GM10248 (cell line): ENCODE data around the gene C6orf132.

Experiments
- CTCF ChIA-PET: fragments of 300-600 bp; sonication (Branson Sonifier 250); formaldehyde crosslinking; extraction: SDS; loops from one replicate; lab custom pipeline; 2021; ENCODE audit warnings: antibody characterized with exemption; lab: Yijun Ruan, JAX
- POLR2A ChIA-PET: fragments of 350-650 bp; sonication (Branson Sonifier 250); formaldehyde crosslinking; extraction: SDS; loops from one replicate; lab custom pipeline; 2020; ENCODE audit warnings: antibody characterized with exemption; lab: Yijun Ruan, JAX
- DNase-seq: peaks from one replicate; pipeline ENCODE4 v3.0.0; 2012; ENCODE audit errors: extremely low spot score
- TF ChIP-seq, protein P1 (sequence below): IDR thresholded peaks from 2 replicates; pipeline ENCODE4 v1.5.1; 2012; ENCODE audit warnings: mild to moderate bottlenecking, low read depth; ENCODE audit errors: extremely low read depth, missing control alignments, control extremely low read depth

C6orf132 gene

DNA sequence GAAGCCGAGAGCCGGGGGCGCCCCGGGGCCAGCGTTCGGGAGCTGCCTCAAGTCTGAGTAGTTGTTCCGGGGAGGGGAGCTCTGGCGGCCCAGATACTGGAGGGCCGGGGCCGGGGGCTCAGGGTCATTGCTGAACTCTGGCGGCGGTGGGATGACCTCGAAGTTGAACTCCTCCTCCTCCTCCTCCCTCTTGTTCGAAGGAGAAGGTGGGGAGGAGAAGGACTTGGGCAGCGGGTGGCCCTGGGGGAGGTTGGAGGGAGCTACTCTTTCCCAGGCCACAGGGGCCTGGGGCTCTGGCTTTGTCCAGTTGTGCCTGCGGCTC is 37.7 kb downstream of the C6orf132 start:
- POLR2A ChIA-PET: interaction anchor here (0.6 kb wide), 1 partner anchor 18 kb away, joined by 3 read pairs; no protein-coding TSS in a partner anchor
- DNase-seq: no peak
- TF ChIP-seq, protein P1, sequence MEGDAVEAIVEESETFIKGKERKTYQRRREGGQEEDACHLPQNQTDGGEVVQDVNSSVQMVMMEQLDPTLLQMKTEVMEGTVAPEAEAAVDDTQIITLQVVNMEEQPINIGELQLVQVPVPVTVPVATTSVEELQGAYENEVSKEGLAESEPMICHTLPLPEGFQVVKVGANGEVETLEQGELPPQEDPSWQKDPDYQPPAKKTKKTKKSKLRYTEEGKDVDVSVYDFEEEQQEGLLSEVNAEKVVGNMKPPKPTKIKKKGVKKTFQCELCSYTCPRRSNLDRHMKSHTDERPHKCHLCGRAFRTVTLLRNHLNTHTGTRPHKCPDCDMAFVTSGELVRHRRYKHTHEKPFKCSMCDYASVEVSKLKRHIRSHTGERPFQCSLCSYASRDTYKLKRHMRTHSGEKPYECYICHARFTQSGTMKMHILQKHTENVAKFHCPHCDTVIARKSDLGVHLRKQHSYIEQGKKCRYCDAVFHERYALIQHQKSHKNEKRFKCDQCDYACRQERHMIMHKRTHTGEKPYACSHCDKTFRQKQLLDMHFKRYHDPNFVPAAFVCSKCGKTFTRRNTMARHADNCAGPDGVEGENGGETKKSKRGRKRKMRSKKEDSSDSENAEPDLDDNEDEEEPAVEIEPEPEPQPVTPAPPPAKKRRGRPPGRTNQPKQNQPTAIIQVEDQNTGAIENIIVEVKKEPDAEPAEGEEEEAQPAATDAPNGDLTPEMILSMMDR: no peak
- CTCF ChIA-PET: interaction anchor here (0.7 to 4.0 kb wide), 40 partner anchors 8 to 443 kb away, joined by 3 to 42 read pairs (median 6); partner anchors contain the start of genes TAF8 and TOMM6

DNA sequence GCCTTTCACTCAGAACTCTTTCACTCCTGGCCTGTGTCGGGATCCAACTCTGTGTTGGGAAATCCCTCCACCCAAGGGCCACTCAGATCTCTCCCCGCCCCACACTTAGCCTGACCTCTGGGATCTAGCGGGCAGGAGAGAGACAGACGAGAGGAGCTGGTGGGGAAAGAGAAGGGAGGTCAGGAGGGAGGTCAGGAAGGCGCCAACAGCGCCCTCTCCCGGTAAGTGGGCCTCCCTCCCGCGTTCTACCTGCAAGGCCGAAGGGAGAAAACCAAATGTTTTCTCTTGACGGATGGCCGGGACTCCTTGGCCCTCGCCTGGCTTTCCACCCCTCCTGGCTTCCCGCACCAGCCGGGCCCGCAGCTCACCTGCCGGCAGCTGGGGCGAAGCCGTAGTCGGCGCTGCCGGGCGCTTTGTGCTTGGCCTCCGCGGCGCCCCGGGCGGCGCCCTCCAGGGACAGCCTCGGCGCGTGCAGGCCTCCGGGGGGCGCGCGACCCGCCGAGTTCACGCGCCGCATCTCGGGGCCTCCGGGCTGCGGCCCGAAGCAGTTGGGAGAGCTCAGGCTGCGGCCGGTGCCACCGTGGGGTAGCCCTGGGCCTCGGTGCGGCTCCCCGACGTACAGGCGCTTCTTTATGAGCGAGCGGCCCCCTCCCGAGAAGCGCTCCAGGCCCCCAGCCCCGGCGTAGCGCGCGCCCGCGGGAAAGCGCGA is 38.2 kb downstream of the C6orf132 start:
- CTCF ChIA-PET: interaction anchor here (0.6 to 4.0 kb wide), 48 partner anchors 9 to 443 kb away, joined by 3 to 42 read pairs (median 5); partner anchors contain the start of genes TAF8 and TOMM6
- peak; percentile 90 for DNase-seq
- POLR2A ChIA-PET: interaction anchor here (0.6 kb wide), 1 partner anchor 18 kb away, joined by 3 read pairs; no protein-coding TSS in a partner anchor
- TF ChIP-seq, protein P1: peak; percentile 82

- TF ChIP-seq, protein P1: no peak
- POLR2A ChIA-PET: no interaction called here
- DNase-seq: peak; percentile 37
- CTCF ChIA-PET: interaction anchor here (0.6 to 4.0 kb wide), 40 partner anchors 9 to 444 kb away, joined by 3 to 42 read pairs (median 6); partner anchors contain the start of genes TAF8 and TOMM6
Observed at GRCh38 chr6:42103753-42104094, 38.7 kb downstream of the C6orf132 start.

DNA sequence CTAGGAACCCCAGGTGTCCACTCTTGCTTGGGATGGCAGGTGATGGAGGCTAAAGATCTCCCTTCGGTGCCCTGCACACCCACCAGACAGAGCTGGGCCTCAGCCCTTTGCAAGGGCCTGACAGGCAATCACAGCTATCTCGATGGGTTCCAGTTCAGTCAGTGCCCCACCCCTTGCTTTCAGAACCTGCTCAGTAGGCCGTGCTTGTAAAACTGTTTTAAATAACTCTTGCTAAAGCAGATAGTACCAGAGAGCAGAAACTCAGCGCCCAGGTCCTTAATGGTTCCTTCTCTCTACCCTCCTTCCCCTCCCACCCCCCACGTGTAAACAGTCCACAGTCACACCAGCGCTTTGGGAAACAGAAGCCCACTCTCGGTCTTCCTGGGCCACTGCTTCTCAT is 39.2 kb downstream of the C6orf132 start:
- POLR2A ChIA-PET: no interaction called here
- CTCF ChIA-PET: interaction anchor here (1.0 to 4.0 kb wide), 20 partner anchors 8 to 391 kb away, joined by 3 to 42 read pairs (median 12); partner anchors contain the start of genes TAF8 and TOMM6
- TF ChIP-seq, protein P1: no peak
- no peak for DNase-seq

DNA sequence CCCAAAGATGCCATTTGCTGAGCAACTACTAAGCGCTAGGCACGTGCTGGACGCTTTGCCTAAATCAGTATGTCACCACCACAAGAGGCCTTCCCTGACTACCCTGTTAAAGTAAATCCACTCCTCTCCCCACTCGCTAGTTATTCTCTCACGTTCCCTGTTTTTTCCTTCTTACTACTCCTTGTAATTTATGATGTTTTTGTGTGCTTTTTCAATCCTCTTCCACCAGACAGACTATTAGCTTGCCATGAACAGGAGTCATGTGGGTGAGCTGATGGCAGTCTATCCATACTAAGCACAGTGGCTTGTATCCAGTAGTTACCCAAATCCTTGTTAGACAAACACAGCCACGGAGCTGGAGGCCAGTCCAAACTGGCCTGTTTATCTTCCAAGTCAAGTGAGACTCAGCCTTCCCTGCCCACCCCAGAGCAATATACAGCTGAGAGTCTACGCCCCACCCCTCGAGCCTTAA is 41.2 kb downstream of the C6orf132 start:
- ChIA-PET POLR2A (no interaction called here), CTCF (interaction anchor here (4.0 kb wide), 1 partner anchor 13 kb away, joined by 42 read pairs; no protein-coding TSS in a partner anchor)
- DNase-seq: no peak
- TF ChIP-seq, protein P1: no peak

DNA sequence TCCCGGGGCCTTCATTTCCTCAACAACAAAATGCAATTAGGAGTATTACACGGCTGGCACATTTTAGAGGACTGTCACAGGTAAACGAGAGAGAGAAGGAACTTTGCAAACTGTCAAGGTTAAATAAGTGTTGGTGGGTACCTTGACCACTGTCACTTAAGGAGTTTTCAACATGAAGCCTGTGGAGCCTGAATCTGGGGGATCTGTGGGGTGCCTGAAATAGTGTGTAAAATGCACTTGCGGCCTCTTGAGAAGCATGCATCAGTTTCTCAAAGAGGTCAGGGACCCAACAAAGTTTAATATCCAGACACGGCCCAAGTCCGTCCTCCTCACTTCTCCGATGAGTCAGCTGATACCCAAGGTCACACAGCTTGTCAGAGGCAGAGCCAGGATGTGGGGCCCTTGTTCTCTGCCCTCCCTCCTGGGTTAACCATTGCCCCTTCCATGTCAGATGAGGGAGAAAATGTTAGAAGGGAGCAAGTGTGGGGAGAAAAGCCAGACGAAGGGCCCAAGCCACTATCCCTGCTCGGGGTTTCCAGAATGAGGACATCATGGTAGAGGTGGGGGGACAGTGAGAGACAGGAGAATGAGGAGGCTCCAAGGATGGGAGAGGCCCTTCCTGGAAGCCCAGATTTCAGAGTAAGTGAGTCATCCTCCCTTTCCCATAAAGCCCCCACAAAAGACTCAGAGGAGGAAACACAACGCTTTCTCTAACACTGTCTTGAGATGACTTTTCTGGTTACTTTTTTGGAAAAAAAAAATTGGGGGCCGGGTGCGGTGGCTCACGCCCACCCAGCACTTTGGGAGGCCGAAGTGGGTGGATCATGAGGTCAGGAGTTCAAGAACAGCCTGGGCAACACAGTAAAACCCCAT is 42.2 kb downstream of the C6orf132 start:
- CTCF ChIA-PET: no interaction called here

More for the DNA sequence above, 42.2 kb downstream of the C6orf132 start:
- TF ChIP-seq, protein P1: no peak
- POLR2A ChIA-PET: no interaction called here
- no peak for DNase-seq
